NCI-H2107 treated with DMSO at 0.1 percent for 48 hours (cell line): Measurements from ENCODE around the gene BMX.

Experiments
- DNase-seq: peaks from one replicate; lab custom pipeline; 2025; ENCODE audit not compliant: unreplicated experiment; lab: John Stamatoyannopoulos, UW

The BMX gene

DNA sequence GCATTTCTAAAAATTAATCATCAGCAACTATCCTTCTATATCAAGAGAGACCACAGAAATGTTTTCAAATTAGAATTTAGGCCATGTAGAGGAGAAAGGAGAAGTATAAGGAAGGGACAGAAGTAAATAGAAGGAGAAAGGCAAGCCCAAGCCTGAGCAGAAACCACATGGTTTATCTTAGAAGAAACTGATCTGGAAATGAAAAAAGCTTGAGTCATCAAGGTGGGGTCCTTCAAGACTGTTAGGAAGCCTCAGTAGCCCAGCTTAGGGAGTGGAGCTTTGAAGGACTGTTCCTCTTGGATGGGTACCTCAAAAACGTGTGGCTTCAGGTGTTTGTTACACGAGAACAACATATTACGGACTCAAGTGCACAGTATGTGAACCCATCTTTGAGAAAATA is 4.5 kb downstream of the BMX start:
- no peak for DNase-seq

GRCh38 chrX:15507005-15507404 is 6.4 kb downstream of the BMX start:
- no peak for DNase-seq

GRCh38 chrX:15509845-15510244 is 9.2 kb downstream of the BMX start:
- DNase-seq: no peak

DNA sequence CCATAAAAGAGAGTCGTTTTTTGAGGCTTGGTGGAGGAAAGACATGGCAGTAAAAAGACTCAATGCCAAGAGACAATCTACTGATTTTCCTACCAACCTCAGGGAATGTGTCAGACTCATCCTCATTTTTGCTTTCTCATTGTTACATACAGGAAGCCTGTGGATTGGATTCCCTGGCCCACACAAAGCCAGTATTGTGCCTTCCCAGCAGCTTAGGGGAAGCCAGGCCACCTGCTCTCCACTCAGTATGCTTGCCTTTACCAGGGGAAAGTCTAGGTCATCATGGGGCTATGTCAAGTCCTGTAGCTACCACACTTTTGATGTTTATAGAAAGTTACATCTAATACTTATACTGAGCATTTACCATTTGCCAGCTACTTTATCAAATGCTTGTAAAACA is 11.0 kb downstream of the BMX start:
- DNase-seq: no peak

- DNase-seq: no peak
Observed at GRCh38 chrX:15512401-15512965, 11.9 kb downstream of the BMX start.

DNA sequence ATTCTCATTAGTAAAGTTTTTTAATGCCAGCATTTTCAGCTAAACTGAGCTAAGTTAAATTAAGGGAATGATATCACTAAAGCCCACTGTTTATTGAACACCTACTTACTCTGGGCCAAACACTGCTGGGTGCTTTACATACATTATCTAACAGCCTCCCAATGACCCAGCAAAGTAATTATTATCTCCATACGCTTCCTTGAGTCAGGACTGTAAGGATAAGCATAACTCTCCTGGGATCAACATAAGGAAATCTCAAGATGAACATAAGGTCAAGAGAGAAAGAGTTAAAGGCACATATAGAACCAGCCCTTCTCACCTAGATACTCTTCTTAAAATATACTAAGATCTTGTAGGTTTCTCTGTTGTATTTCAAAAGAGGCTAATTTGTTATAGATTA is 13.7 kb downstream of the BMX start:
- DNase-seq: no peak

- DNase-seq: no peak
Observed at GRCh38 chrX:15515931-15516330, 15.3 kb downstream of the BMX start.

DNA sequence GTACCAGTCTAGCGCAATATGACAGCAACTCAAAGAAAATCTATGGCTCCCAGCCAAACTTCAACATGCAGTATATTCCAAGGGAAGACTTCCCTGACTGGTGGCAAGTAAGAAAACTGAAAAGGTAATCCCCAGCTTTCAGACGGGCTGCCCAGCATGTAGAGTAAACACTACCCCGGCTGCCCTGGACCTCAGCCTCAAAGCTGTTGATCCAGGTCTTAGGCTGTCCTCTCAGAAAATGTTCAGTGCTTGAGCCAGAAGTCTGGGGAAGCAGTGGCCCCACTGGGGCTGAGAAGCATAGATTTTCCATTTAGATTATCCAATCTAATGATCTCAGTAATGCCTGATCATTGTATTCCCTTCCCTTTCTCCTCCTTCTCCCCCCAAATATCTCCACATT is 21.9 kb downstream of the BMX start:
- DNase-seq: no peak

DNA sequence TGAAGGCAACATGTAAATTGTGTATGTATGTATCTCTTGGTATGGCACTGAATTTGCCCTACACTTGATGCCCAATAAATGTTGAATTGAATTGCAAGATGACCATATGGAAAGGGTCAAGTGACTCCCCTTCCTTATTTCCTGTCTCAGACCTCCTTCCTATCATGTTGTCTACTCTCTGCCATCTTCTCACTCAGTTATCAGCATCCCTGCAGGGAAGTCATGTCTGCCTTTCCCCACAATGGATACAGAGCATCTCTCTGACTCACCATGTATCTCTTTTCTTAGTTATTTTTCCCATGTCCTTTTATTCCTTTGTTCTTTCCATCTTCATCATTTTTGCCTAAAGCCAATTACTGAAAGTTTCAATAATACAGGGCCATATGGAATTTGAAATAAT is 22.5 kb downstream of the BMX start:
- DNase-seq: no peak

DNA sequence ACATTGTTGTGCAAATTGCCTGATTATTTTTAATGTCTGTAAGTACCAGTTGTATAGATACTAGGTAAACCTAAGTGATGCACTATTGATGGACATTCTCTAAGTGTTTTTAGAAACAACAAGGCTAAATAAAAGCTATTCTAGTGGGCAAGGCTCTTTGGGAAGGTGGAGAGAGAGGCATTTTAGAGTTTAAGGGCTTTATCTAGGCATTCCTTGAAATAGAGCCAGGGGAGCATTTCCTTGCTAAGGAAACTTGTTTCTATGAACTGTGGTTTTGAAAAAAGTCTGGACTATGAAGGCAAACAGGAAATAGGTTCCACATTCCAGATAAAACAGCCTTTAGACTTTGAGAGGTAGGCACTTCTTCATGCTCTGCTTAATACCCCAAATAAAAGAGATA is 23.8 kb downstream of the BMX start:
- no peak for DNase-seq

DNA sequence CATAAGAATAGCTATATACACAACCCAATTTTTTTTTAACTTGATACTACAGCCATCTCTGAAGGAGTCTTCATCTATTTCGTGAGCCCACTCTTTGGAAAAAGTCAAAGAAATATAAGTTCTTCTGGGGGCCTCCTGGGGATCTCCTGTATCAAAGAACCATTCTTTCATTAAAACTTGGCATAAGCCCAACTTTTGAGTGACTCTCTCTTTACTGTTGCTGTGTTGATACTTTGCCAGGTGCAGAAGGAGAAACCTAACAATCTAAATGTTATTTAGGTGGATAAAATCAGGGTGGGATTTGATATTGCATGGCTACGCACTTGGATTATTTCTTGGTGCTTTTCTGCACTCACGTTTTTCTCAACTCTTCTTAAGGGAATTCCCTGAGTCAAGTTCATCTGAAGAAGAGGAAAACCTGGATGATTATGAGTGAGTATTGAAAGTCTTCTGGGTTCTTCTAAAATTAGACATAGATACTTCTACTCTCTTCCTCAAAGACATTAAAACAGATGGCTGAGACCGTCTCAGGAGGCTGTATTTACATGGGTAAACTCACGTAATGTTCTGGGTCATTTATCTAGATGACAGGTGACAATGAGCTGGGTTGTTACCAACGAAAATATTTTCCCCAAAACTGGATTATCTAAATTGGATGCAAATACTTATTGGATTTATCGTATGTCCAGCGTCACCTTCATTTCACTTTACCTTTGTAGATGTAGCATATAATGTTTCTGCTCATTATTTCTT is 25.2 kb downstream of the BMX start:
- DNase-seq: peak; percentile 59

GRCh38 chrX:15529165-15529564 is 28.6 kb downstream of the BMX start:
- no peak for DNase-seq

DNA sequence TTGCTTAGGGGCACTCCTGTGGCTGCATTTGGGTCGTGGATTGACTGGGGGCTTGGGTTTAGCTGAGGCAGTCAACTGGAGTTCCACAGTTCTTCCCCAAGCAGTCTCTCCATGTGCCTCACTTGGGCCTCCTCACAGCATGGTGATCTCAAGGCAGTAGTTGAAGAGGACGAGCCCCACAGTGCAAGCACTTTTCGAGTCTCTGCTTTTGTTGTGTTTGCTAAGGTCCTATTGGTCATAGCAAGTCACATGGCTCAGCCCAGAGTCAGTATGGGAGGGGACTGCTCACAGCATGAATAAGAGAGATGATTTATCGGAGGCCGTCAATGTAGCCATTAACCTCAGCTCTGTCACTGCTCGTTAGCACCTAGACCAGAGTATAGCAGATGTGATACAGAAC is 29.7 kb downstream of the BMX start:
- DNase-seq: no peak

GRCh38 chrX:15546745-15547144 is 46.1 kb downstream of the BMX start:
- DNase-seq: no peak

GRCh38 chrX:15547356-15547755 is 46.7 kb downstream of the BMX start:
- no peak for DNase-seq

DNA sequence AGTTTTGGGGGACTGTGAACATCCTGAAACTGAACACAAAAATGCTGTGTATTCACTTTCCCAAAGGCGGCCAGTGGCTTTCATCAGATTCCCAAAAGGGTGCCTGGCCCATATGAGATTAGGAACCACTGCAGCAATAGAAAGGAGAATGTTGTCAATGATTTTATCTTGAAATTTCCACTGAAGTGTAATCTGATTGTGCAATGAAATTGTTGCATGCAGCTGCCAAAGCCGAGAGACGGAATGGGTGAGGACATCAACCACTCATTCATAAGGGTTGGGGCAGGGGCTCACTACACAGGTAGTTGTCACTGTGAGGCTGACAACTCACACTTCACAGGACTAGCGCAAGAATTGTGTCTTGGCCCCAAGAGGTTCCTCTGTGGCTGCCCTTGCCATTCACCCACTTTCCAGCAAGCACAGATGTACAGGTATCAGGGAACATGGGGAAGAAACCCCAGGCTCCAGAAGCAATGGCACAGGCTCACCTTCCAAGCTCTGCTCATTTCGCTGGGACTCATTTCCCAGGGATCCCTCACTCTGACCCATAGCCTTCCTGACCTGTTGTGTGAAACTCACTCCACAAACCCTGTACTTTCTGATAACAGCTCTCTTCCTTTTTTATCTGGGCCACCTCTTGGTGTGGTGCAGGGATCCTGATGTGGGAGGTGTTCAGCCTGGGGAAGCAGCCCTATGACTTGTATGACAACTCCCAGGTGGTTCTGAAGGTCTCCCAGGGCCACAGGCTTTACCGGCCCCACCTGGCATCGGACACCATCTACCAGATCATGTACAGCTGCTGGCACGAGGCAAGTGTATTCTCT is 48.8 kb downstream of the BMX start:
- no peak for DNase-seq

- DNase-seq: no peak
Observed at GRCh38 chrX:15559227-15559626, 58.6 kb downstream of the BMX start.

GRCh38 chrX:15560924-15561323 is 60.3 kb downstream of the BMX start:
- no peak for DNase-seq

GRCh38 chrX:15563056-15563455 is 62.4 kb downstream of the BMX start:
- DNase-seq: no peak

GRCh38 chrX:15564981-15565579 is 64.5 kb downstream of the BMX start:
- DNase-seq: peak; percentile 56

- DNase-seq: no peak
Observed at GRCh38 chrX:15566244-15566643, 65.6 kb downstream of the BMX start.

DNA sequence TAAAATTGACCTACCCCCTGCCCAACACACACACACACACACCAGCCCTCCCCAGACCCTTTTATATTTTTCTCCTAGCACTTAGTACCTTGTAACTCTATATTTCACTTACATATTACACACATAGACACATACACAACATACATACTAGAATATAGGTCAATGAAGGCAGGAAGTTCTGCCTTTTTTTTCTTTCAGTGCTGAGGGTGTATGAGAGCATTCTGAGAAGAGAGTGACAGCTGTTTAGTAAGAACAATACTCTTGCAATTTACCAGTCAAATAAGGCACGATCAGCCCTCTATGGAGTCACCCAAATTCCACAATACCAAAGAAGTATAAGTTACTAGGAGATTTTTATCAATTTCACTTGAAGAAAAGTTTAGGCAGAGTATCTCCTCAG is 66.7 kb downstream of the BMX start:
- DNase-seq: no peak
